Amniotic epithelial cell (primary cell): ENCODE data around the gene METAP1D.
A peak's percentile ranks its signal among the peaks of the same experiment; 100 is the strongest.
"Not testable (repeated sequence)": the region's sequence is repeated elsewhere in the genome, so short reads cannot be mapped to it uniquely, and the experiment has no call there.

ENCODE experiments used
- DNase-seq: peaks from one replicate; pipeline ENCODE4 v3.0.0-alpha.2; 2010; ENCODE audit warnings: low read depth

The METAP1D gene

DNA sequence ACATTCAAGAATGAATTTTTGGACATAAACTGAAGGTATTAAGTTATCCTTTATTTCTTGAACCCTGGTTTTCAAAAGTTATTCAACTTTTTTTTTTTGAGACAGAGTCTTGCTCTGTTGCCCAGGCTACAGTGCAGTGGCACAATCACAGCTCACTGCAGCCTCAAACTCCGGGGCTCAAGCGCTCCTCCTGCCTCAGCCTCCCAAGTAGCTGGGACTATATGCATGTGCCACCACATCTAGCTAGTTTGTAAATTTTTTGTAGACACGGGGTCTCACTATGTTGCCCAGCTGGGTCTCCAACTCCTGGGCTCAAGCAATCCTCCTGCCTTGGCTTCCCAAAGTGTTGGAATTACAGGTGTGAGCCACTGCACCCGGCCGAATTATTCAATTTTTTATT, 2.7 kb upstream of the METAP1D start:
- not testable (repeated sequence) for DNase-seq

GRCh38 chr2:171999161-171999560, 592 bp upstream of the METAP1D start:
- no peak for DNase-seq

- DNase-seq, result no peak
These were observed 1.1 kb downstream of the METAP1D start for GRCh38 chr2:172000696-172001361.

DNA sequence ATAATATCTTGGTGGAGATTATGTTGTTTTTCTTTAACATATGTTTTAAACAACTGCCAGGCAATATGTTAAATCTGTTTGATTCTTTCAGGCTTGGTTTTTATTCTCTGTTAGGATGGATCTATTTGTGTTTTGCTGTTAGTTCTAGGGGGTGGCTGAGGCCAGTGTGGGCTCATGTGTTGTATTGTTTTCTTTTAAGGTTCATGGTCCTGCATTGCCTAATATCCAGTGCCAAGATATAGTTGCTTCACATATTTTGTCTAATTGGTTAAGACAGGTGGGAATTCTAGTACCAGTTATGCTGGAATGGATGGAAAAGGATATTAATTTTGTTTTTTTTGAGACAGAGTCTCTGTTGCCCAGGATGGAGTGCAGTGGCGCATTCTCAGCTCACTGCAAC, 7.6 kb downstream of the METAP1D start:
- no peak for DNase-seq

DNA sequence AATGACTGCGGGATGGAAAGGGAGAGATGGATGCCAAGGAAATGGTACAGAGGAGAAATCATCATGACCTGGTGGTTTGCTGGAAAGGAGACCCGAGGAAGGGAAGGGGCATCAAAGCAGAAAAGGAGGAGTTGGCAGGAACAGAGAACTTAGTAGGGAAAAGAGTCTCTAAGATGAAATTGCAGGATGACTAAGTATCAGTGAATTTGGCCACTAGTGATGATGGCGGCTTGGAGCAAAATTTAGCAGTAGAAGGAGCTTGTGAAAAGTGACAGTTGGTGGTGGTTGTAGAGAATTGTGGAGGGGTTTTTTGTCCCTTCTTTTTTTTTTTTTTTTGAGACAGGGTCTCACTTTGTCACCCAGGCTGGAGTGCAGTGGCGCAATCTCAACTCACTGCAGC, 10.1 kb downstream of the METAP1D start:
- DNase-seq, result no peak

DNA sequence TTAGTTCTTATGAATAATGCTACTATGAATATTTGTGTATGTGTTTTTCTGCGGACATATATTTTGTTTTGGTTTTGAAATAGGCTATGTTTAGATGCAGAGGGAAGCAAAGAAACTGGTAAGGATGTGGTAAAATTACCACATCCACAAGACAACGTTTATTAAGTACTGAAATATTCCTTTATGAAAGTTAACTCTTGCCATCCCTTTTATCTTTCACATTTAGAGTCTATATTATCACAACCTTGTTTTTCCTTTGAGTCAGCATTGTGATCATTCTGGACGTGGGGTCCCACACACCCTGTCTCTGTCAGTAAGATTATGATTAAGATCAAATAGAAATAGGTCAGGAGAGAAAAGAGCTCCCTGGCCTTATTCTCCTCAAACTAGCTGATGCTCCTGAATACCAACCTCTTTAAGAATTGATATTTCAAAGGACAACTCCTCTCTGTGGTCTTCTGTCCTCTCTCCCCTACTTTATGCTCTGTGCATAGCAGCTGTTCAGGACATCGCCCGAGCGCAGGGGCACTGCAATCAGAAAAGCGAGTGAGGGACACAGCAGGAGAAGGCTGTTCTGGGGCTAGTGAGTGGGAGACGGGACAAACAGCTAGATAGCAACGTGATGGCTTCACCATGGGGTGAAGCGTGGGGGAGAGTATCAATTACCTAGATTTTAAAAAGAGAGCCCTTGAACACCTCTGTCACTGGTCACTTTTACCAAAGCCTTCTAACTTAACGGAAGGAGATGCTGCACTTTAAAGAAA, 12.2 kb downstream of the METAP1D start:
- no peak for DNase-seq

DNA sequence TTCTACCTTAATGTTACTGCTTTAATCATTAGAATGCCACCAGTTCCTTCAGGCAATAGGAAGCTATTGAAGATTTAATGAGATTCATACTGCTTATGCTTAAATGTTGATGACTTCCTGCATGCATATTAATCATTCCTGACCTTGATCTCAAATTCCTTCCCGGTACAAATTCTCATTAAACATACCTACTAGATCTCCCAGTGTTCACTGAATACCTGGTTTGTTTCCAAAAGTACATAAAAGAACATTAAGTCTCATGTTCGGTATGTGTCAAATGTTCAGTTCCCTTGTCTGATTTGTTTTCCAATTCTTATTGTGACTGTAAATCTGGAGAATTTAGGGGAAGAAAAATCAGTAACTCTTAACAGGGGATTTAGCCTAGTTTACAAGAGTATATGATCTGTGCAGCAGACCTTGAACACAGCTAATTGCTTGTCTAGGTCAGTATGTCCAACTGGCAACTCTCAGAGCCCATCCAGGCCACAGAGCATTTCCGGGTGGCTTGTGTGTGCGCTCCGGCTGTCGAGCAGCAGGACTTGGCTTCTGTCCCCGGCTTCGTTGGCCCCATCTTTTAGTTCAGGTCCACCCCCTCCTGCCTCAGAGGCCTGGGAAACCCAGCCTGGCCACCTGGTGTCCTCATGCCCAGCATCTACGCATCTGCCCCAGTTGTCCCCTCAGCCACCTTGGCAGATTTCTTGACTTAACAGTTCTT, 13.1 kb downstream of the METAP1D start:
- no peak for DNase-seq

DNA sequence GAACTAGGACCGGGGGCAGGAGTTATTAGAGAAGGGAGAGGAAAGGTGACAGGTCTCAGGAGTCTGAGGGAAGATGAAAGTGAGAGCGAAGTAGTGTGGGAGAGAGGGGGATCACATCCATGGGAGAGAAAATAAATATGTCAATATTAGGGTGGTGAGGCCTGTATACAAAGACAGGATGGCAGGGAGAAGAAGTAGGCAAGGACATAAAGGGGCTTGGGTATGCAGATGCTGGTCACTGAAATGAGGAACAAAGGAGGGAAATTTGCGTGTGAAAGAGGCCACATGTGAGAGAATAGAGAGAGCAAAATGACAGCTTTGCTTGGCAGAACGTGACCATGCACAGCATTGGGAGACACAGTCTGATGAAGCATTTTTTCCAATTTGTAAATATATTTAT, 13.6 kb downstream of the METAP1D start:
- no peak for DNase-seq

DNA sequence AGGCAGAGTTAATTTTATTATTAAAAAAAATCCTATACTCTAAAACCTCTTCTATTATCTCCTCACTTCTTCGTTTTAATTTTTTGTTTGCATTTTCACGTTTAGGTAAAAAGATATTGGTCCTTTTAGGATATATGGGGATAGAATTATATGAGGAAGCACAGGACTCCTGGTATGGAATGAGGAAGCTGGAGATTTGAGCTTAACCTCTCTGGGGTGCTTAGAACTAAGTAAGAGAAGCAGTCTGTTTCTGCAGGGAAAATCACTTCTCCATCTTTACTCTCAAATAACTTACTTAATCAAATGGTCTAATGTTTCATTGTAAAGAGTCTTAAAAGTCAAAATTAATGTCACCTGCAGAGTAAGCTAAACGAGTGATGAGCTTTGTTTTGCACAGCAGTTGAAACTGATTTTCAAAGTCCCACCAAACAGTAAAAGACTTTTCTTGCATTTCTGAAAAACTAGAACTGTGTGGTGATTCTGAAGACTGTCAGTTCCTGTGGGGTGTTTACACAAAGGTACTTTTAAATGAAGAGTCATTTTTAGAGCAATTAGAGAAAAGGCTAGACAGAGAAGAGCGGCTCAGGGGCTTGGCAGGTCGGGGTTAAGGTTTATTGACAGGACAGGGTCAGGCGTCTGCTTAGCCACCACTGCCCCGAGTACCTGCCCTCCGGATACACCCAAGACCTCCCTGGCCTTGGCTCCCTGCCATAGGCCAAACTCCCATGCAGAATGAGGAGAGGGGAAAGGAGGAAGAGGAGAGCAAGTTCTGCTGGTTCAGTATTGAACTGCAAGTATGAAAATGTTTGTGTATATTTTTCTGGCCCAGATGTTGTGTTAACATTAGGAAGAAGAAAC, 21.6 kb downstream of the METAP1D start:
- no peak for DNase-seq

DNA sequence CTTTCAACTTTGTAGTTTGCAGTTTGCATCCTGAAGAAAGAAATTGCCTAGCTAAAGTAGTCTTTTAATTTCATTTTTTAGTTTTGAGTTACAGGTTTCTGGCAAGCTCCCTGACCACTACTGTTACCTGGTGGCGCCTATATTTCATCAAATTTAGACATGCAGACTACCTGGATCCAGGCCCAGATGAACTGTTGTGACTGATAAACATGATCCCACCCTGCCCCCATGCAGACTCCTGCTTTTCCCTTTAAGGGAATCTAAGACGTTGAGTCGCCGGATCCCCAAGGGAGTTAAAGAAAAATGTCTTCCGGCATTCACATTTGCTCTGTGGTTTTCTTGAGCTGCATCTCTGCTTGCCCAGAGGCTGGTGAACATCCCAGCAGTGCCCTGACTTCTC, 22.2 kb downstream of the METAP1D start:
- DNase-seq, result peak; percentile 51

DNA sequence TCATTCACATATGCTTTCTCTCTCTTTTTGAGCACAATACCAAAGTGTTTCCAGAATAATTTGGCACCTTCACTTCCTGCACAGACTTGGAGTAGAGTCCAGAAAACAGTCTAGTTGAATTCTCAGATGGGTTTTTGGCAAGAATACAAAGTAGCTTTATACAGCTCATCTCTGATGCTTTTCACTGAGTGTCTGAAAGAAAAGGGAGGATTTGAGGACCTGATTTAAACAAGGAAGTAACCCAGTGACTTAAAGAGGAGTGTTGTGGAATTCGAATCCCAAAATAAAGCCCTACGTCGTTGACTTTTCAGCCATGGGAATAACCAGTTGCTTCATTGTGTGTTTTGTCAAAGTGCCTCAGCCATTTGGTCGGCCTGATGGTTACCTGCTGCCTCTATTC, 31.8 kb downstream of the METAP1D start:
- no peak for DNase-seq

- DNase-seq, result no peak
These were observed 38.4 kb downstream of the METAP1D start for GRCh38 chr2:172038121-172038520.

DNA sequence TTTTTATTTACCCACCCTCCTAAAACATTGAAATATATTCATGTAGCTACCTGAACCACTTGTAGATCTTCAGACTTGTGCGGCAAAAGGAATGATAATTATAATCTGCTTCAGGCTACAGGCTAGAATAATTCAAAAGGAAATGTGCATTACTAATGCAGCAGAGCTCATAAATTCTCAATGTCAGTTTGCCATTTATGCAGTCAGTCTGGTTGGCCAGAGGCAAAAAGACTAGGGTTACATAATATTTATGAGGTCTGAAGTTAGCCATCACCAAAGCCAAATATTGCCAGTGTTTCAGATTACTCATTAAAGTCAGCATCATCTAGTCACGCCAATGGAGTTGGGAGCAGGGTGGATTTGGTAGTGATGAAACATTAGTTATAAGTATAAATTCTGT, 38.9 kb downstream of the METAP1D start:
- DNase-seq, result peak; percentile 16

GRCh38 chr2:172039011-172039704, 39.4 kb downstream of the METAP1D start:
- no peak for DNase-seq

- no peak for DNase-seq
These were observed 40.6 kb downstream of the METAP1D start for GRCh38 chr2:172040311-172040710.

DNA sequence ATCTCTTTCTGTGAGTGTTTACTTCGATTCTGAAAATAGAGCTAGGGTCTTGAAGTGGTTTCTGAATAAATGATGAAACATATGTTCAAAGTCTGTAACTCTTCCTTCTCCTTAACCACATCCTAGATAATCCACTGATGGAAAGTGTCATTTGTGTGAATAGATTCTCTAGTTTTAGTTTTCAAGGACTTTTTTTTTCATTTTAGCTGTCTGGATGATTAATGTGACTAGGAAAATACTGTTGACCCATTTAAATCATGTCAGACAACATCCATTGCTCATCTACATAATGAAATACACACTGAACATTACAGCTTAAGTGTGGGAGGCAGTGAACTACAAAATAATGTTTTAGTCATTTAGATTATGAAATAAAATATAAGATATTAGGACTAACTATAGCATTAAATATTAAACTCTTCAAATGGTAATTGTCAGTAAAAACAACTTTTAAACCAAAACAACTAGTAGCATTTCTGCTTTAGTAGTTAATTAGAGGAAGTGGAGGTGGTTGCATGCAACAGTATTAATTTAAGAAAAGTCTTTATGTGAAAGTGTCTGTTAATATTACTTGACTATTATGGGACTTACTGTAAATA, 46.4 kb downstream of the METAP1D start:
- DNase-seq, result peak; percentile 68

GRCh38 chr2:172046866-172047565, 47.3 kb downstream of the METAP1D start:
- no peak for DNase-seq

GRCh38 chr2:172047566-172048507, 48.1 kb downstream of the METAP1D start:
- no peak for DNase-seq
